GM23248 (cell line): Measurements from ENCODE around the gene FNDC3B. TPM values are rescaled to one million over a fixed set of nuclear protein-coding genes. Genes with fewer than 3 reads are reported as not detected.

Experiments used
- DNase-seq: peaks from one replicate; pipeline ENCODE4 v3.0.0-alpha.2; 2015
- H2AFZ ChIP-seq: fragments of 200-600 bp; sonication (generic); 2 replicates; pipeline ENCODE4 v1.6.1; 2016; ENCODE audit warnings: antibody characterized with exemption
- H3F3A ChIP-seq: fragments of 200-600 bp; sonication (generic); 2 replicates; pipeline ENCODE4 v1.6.1; 2016; ENCODE audit warnings: mild to moderate bottlenecking, antibody characterized with exemption, mixed run types; ENCODE audit not compliant: insufficient read depth
- H3K27ac ChIP-seq: fragments of 200-600 bp; sonication (generic); 2 replicates; pipeline ENCODE4 v1.5.1; 2016; ENCODE audit warnings: mild to moderate bottlenecking
- H3K27me3 ChIP-seq: fragments of 200-600 bp; sonication (generic); replicated peaks from 2 replicates; pipeline ENCODE4 v1.6.1; 2016; ENCODE audit warnings: mild to moderate bottlenecking; ENCODE audit not compliant: insufficient read depth
- H3K36me3 ChIP-seq: fragments of 200-600 bp; sonication (generic); 2 replicates; pipeline ENCODE4 v1.6.1; 2016; ENCODE audit warnings: low read depth, mild to moderate bottlenecking
- H3K4me1 ChIP-seq: fragments of 200-600 bp; sonication (generic); 2 replicates; pipeline ENCODE4 v1.6.1; 2016; ENCODE audit warnings: mild to moderate bottlenecking; ENCODE audit not compliant: insufficient read depth
- H3K4me2 ChIP-seq: fragments of 200-600 bp; sonication (generic); one replicate; pipeline ENCODE4 v1.6.1; 2016; ENCODE audit warnings: mild to moderate bottlenecking; ENCODE audit not compliant: unreplicated experiment
- H3K4me3 ChIP-seq: fragments of 200-600 bp; sonication (generic); 2 replicates; pipeline ENCODE4 v1.5.1; 2016; ENCODE audit warnings: mild to moderate bottlenecking
- H3K79me2 ChIP-seq: fragments of 200-600 bp; sonication (generic); 2 replicates; pipeline ENCODE4 v1.6.1; 2016; ENCODE audit warnings: mild to moderate bottlenecking; ENCODE audit not compliant: insufficient read depth
- H3K9ac ChIP-seq: fragments of 200-600 bp; sonication (generic); 2 replicates; pipeline ENCODE4 v1.6.1; 2016; ENCODE audit warnings: mild to moderate bottlenecking
- H3K9me2 ChIP-seq: fragments of 200-600 bp; sonication (generic); 2 replicates; pipeline ENCODE4 v1.6.1; 2016; ENCODE audit warnings: mixed run types, mild to moderate bottlenecking, moderate library complexity; ENCODE audit not compliant: insufficient read depth
- H3K9me3 ChIP-seq: fragments of 200-600 bp; sonication (generic); one replicate; pipeline ENCODE4 v1.6.1; 2017; ENCODE audit warnings: low read depth
- H4K20me1 ChIP-seq: fragments of 200-600 bp; sonication (generic); 2 replicates; pipeline ENCODE4 v1.6.0; 2016; ENCODE audit not compliant: insufficient read depth
- EZH2 ChIP-seq: fragments of 200-600 bp; sonication (generic); IDR thresholded peaks from 2 replicates; pipeline ENCODE4 v1.6.1; 2018; ENCODE audit warnings: antibody characterized with exemption, mild to moderate bottlenecking; ENCODE audit not compliant: insufficient read depth, poor library complexity, severe bottlenecking
- EZH2phosphoT487 ChIP-seq: fragments of 200-600 bp; sonication (generic); IDR thresholded peaks from 2 replicates; pipeline ENCODE4 v1.6.1; 2018; ENCODE audit warnings: antibody characterized with exemption, moderate library complexity, mild to moderate bottlenecking, low read depth; ENCODE audit not compliant: insufficient read depth
- WGBS, 2 experiments: methylation state at CpG; one replicate each; pipeline ENCODE4 v1.1.6; 2015 to 2017; ENCODE audit warnings: low lambda C conversion rate in 2 of 2, low coverage in 1 of 2; ENCODE audit errors: missing lambda C conversion rate in 2 of 2; 5-methylcytosine and 5-hydroxymethylcytosine counted together
- in situ Hi-C: fragments of 300-500 bp; cut with MboI; formaldehyde crosslinking; loops from 2 replicates; pipeline ENCODE4 v1.15.0; 2020
- polyA plus RNA-seq: library from polyadenylated mRNA; unstranded; fragments of >200 nt; fragmentation: Nextera tagmentation; extraction: Ambion mirVana; gene quantifications from 2 replicates; pipeline ENCODE4 v1.2.1, GENCODE V29; 2016
- total RNA-seq: library from RNA; depleted of rRNA; stranded (reverse); fragments of >200 nt; shearing (Covaris generic); gene quantifications from 2 replicates; pipeline ENCODE4 v1.2.3, GENCODE V29; 2014

Gene FNDC3B
- total and polyA plus RNA-seq, 2 experiments from 2014 or later: 85.5 to 123 TPM

- Histone ChIP-seq H3K9me2 (no peaks in the 10 kb centered on the region), H3K27me3 (no peaks in the 10 kb centered on the region), H3K4me1 (peaks cover 30% of the 10 kb centered on the region), H3K36me3 (peaks cover 64% of the 10 kb centered on the region), H3K9ac (no peak overlapping the region), H3K79me2 (peaks cover 98% of the 10 kb centered on the region), H3K9me3 (no peaks in the 10 kb centered on the region), H4K20me1 (no peaks in the 10 kb centered on the region), H3F3A (peaks cover 44% of the 10 kb centered on the region), H3K4me2 (no peak overlapping the region), H3K27ac (no peak overlapping the region), H3K4me3 (no peak overlapping the region), H2AFZ (no peak overlapping the region)
- no peak for DNase-seq
- TF ChIP-seq EZH2 (no peak), EZH2phosphoT487 (no peak)
- 96 to 97% methylated on average over 4 of the region's 4 CpGs for WGBS, 2 experiments
- in situ Hi-C loops: no loop called here
Measured at GRCh38 chr3:172288651-172289050, 249.3 kb downstream of the FNDC3B start.

- Histone ChIP-seq H3K4me3 (no peak overlapping the region), H4K20me1 (no peaks in the 10 kb centered on the region), H3K4me1 (peaks cover 30% of the 10 kb centered on the region), H3K9me3 (no peaks in the 10 kb centered on the region), H3K27ac (no peak overlapping the region), H3K9me2 (no peaks in the 10 kb centered on the region), H3K9ac (no peak overlapping the region), H2AFZ (no peak overlapping the region), H3K27me3 (no peaks in the 10 kb centered on the region), H3K4me2 (no peak overlapping the region), H3K79me2 (peaks cover 98% of the 10 kb centered on the region), H3K36me3 (peaks cover 64% of the 10 kb centered on the region), H3F3A (peaks cover 41% of the 10 kb centered on the region)
- 91 to 92% methylated on average over 6 of the region's 6 CpGs for WGBS, 2 experiments
- in situ Hi-C loops: no loop called here
- DNase-seq: no peak
- TF ChIP-seq EZH2 (no peak), EZH2phosphoT487 (no peak)
Measured at GRCh38 chr3:172289583-172289982, 250.2 kb downstream of the FNDC3B start.

GRCh38 chr3:172290457-172290856, 251.1 kb downstream of the FNDC3B start:
- H2AFZ ChIP-seq: no peak overlapping the region
- H3K79me2 ChIP-seq: peaks cover 98% of the 10 kb centered on the region
- peaks cover 72% of the 10 kb centered on the region for H3K36me3 ChIP-seq
- DNase-seq: no peak
- no peaks in the 10 kb centered on the region for H4K20me1 ChIP-seq
- H3F3A ChIP-seq: peaks cover 35% of the 10 kb centered on the region
- TF ChIP-seq EZH2 (no peak), EZH2phosphoT487 (no peak)
- H3K4me2 ChIP-seq: no peak overlapping the region
- H3K27me3 ChIP-seq: no peaks in the 10 kb centered on the region
- no peak overlapping the region for H3K9ac ChIP-seq
- peaks cover 27% of the 10 kb centered on the region for H3K4me1 ChIP-seq
- no peaks in the 10 kb centered on the region for H3K9me3 ChIP-seq
- no peaks in the 10 kb centered on the region for H3K9me2 ChIP-seq
- no peak overlapping the region for H3K27ac ChIP-seq
- in situ Hi-C loops: no loop called here
- WGBS, 2 experiments: 92 to 93% methylated on average over 7 of the region's 7 CpGs
- H3K4me3 ChIP-seq: no peak overlapping the region

GRCh38 chr3:172291650-172292049, 252.3 kb downstream of the FNDC3B start:
- peaks cover 96% of the 10 kb centered on the region for H3K79me2 ChIP-seq
- H3K27ac ChIP-seq: no peak overlapping the region
- H3K9me3 ChIP-seq: no peaks in the 10 kb centered on the region
- H3K27me3 ChIP-seq: no peaks in the 10 kb centered on the region
- H3K4me3 ChIP-seq: no peak overlapping the region
- H3K4me2 ChIP-seq: no peak overlapping the region
- 87 to 91% methylated on average over 3 of the region's 3 CpGs for WGBS, 2 experiments
- H2AFZ ChIP-seq: no peak overlapping the region
- peaks cover 23% of the 10 kb centered on the region for H3F3A ChIP-seq
- H3K9me2 ChIP-seq: no peaks in the 10 kb centered on the region
- H3K9ac ChIP-seq: no peak overlapping the region
- no peak for DNase-seq
- H3K4me1 ChIP-seq: peaks cover 15% of the 10 kb centered on the region
- H3K36me3 ChIP-seq: peaks cover 74% of the 10 kb centered on the region
- in situ Hi-C loops: no loop called here
- H4K20me1 ChIP-seq: no peaks in the 10 kb centered on the region
- TF ChIP-seq EZH2: no peak
- TF ChIP-seq EZH2phosphoT487: no peak

- Histone ChIP-seq H4K20me1 (no peaks in the 10 kb centered on the region), H3K36me3 (peaks cover 73% of the 10 kb centered on the region)
Measured at GRCh38 chr3:172292422-172292821, 253.0 kb downstream of the FNDC3B start.

More at GRCh38 chr3:172292422-172292821, 253.0 kb downstream of the FNDC3B start:
- Histone ChIP-seq H3K9me3 (no peaks in the 10 kb centered on the region), H2AFZ (no peak overlapping the region), H3K4me1 (peaks cover 8% of the 10 kb centered on the region), H3K4me3 (no peak overlapping the region), H3K4me2 (no peak overlapping the region), H3K9ac (no peak overlapping the region), H3K27ac (no peak overlapping the region), H3K27me3 (no peaks in the 10 kb centered on the region), H3F3A (peaks cover 16% of the 10 kb centered on the region), H3K9me2 (no peaks in the 10 kb centered on the region), H3K79me2 (peaks cover 96% of the 10 kb centered on the region)
- 53 to 54% methylated on average over 2 of the region's 2 CpGs for WGBS, 2 experiments
- no peak for TF ChIP-seq EZH2
- TF ChIP-seq EZH2phosphoT487: no peak
- DNase-seq: no peak
- in situ Hi-C loops: no loop called here
